22Rv1 (cell line): ENCODE results near the gene PNRC2.

ENCODE experiments used
- H3K27ac ChIP-seq: fragments of 450-650 bp; 2 replicates; pipeline ENCODE4 v1.5.1; 2017
- ZFX ChIP-seq: fragments of 450-650 bp; IDR thresholded peaks from 2 replicates; pipeline ENCODE4 v1.6.1; 2017; ENCODE audit warnings: antibody characterized with exemption, borderline replicate concordance
- TF ChIP-seq, protein P1 (sequence below): fragments of 450-650 bp; IDR thresholded peaks from 2 replicates; pipeline ENCODE4 v1.5.1; 2017; ENCODE audit warnings: mild to moderate bottlenecking

Gene PNRC2

DNA sequence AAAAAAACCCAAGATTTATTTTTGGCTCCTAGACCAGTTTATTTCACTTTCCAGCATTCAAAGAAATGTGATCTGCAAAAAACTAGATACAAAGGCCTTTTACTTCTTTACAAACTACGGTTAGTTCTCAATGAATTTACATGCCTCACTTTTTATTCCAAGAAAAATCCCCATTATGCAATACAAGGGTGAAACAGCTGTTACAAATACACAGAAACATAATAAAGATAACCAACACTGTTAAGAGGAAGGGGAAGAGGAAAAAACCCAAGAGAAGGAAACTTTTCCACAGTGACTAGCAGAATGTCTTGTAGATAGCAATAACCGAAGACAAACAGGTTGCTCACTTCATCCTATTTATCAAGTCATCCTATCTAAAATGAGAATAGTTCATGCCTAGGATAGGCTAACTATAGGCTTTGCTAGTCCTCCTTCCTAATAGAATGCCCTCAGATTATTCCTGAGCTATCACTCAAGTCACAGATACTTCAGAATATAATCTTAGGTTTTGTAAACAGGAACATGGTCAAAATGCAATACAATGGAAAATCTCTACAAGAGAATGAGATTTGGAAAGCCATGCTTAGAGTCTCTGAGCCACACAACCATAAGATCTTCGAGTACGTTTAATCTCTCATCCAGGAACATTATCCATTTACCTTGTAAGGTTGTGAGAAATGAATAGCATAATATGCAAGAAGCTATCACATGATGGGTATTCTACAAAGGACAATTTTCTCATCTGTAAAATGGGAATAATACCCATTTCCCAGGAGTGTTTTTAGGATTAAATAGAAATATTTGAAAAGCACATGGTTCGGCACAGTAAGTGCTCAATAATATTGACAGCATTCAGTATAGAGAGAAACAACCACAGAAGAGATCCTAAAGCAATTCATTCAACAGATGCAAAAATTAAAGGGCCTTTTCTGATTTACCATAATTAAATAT, 5.4 kb downstream of the PNRC2 start:
- TF ChIP-seq, protein P1, sequence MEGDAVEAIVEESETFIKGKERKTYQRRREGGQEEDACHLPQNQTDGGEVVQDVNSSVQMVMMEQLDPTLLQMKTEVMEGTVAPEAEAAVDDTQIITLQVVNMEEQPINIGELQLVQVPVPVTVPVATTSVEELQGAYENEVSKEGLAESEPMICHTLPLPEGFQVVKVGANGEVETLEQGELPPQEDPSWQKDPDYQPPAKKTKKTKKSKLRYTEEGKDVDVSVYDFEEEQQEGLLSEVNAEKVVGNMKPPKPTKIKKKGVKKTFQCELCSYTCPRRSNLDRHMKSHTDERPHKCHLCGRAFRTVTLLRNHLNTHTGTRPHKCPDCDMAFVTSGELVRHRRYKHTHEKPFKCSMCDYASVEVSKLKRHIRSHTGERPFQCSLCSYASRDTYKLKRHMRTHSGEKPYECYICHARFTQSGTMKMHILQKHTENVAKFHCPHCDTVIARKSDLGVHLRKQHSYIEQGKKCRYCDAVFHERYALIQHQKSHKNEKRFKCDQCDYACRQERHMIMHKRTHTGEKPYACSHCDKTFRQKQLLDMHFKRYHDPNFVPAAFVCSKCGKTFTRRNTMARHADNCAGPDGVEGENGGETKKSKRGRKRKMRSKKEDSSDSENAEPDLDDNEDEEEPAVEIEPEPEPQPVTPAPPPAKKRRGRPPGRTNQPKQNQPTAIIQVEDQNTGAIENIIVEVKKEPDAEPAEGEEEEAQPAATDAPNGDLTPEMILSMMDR: no peak
- TF ChIP-seq ZFX: no peak
- peak overlapping the region; percentile 57 for H3K27ac ChIP-seq

DNA sequence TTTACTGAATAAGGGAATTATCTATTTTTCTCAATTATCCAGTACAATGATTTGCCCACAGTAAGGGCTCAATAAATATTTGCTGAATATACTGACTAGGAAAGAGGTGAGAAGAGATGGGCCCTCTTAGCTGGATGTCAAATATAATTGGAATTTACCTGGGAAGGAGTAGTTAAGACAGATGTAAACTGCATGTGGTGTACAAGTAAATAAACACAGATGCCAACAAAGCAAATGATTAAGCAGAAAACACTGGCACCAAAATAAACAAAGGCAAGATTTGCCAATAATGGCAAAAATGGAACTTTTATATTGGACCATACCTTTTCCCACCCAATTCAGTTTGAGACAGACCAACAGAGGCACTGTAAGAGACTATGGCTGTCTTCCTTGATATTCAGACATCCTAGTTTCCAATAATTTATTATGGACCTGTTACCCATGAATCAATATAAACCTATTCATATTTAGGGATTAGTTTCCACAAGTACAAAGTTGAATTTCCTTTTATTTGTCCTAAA, 7.4 kb downstream of the PNRC2 start:
- TF ChIP-seq, protein P1: no peak
- no peak for TF ChIP-seq ZFX
- peak overlapping the region; percentile 38 for H3K27ac ChIP-seq

DNA sequence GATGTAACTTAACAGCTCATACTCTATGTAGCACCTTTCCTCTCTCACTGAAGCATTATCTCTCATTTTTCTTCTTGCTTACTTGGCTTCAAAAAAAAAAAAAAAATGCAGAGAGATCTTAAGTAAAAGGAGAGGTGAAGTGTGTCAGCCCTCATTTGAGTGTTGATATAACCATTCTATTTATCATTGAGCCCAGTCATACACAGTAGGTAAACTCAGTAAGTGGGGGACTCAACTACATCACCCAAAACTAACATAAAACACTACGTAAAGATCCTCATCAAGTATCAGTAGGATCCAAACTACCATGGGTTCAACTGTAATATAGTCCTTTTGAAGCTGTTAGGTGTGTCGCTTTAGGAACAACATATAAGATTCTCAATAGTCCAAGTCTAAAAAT, 8.2 kb downstream of the PNRC2 start:
- peak overlapping the region; percentile 38 for H3K27ac ChIP-seq

DNA sequence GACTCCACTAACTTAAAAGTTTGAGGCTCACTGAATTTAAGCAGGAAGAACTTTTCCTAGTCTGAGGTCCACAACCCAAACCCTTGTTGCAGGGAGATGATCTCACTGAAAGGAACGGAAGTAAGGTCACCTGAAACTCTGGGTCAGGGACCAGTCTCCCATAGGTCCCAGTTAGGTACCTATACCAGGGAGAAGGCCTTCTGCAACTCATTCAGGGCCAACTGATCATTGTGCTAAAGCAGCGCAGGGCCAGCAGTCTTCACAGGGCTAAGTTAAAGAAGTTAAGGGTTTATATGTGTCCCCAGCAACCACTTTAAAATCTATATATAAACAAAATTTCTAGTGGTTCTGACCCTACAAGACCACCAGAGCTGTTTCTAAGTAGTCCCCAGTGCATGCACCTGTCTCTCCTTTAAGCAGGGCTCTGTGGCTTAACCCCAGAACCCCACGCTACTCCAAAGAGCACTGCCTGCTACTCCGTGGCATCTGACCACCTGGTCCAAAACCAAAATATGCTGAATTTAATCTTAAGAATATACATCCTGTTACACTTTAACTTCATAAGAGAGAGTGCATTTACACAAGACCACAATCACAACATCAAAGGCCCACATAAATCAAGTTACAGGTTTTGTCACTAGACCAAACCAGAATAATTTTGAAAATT, 17.7 kb downstream of the PNRC2 start:
- H3K27ac ChIP-seq: peak overlapping the region; percentile 90; the same call in 1 of the 2 replicates
- TF ChIP-seq, protein P1: no peak
- no peak for TF ChIP-seq ZFX

More for the DNA sequence above, 8.2 kb downstream of the PNRC2 start:
- TF ChIP-seq ZFX: no peak
- TF ChIP-seq, protein P1: no peak

DNA sequence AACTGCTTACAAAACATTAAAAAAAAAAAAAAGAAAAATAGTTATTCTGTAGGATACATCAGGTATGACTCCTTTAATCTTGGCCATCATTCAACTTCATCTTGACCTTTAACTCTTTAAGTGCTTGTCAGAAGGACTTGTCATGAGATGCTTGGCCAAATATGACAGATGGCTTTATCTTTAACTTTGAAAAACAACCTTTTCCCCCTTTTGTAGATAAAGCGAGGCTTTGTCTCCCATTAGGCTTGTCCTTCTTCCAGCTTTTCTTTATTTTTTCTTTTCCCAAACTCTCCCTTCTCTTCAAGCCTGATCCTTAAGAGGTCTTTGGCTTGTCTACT, 18.2 kb downstream of the PNRC2 start:
- TF ChIP-seq, protein P1: no peak
- TF ChIP-seq ZFX: no peak
- H3K27ac ChIP-seq: peak overlapping the region; percentile 90; the same call in 1 of the 2 replicates

DNA sequence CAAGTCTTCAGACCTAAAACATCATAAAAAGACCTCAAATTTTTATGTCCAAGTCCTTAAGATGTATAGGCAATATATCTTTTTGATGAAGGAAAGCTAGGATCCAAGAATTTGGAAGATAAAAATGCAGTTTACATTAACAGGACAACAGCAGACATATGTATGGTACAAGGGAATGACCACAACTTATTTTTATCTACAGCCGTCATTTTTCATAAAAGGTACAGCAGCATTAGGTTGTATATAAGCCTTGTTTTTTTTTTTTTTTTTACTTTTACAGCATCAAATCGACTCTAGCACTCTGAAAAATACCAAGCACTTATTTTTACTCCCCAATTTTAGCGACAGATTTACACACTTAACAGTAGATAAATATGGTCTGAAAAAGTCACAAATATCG, 19.2 kb downstream of the PNRC2 start:
- H3K27ac ChIP-seq: peak overlapping the region; percentile 90
- TF ChIP-seq ZFX: no peak
- TF ChIP-seq, protein P1: no peak

DNA sequence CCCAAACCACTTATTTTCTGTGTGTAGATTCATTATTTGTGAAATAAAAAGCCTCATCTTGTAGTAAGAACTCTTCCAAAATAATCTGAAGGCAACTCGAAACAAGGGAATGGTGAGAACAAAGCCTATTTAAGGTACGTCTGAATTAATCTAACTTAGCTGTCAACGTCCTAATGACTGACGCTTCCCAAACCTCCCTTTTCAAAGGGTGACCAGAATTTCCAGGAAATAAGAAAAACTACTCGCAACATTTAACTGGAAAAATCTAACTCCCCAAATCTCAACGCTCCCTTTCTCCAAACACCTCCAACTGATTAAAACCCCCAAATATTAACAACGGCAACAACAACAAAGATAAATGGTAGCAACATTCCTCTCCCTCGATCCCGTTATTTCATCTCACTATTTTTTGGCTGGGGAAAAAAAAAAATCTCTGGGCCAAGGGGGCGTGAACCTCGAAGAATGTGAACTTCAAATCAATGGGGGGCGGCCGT, 19.8 kb downstream of the PNRC2 start:
- H3K27ac ChIP-seq: peak overlapping the region; percentile 90
- TF ChIP-seq ZFX: no peak
- TF ChIP-seq, protein P1: no peak
